Right lung (tissue), 10 donors: ENCODE data around the gene PLAC1. TPM values are rescaled to one million over a fixed set of nuclear protein-coding genes. Genes with fewer than 3 reads are reported as not detected.

ENCODE experiments used
- DNase-seq, 2 donors: peaks; one replicate each; pipeline ENCODE4 v3.0.0-alpha.2; 2013
- long read RNA-seq, 8 donors: transcript quantifications; one replicate each; lab custom pipeline, GENCODE V29; 2026
- polyA plus RNA-seq, 5 donors: library from polyadenylated mRNA; unstranded; fragments of 120-200 nt; gene quantifications; one replicate each; pipeline versions ENCODE4 v1.2.1 to v1.2.3, GENCODE V29; 2013; ENCODE audit warnings: inconsistent platforms in 1 of 5, low replicate concordance in 1 of 5; ENCODE audit not compliant: insufficient read length in 5 of 5, insufficient read depth in 1 of 5

PLAC1 gene, protein sequence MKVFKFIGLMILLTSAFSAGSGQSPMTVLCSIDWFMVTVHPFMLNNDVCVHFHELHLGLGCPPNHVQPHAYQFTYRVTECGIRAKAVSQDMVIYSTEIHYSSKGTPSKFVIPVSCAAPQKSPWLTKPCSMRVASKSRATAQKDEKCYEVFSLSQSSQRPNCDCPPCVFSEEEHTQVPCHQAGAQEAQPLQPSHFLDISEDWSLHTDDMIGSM
- polyA plus RNA-seq: under 1 TPM; 0.18 to 0.46 (median 0.33) TPM
- long read RNA-seq, donor 1, partial matches to known transcripts: 0 of 1 reads
- long read RNA-seq, donor 1, other reads (novel, unspliced or antisense): 0 of 1 reads
- long read RNA-seq, donor 2: 0 reads
- long read RNA-seq, donor 3, partial matches to known transcripts: 0 of 1 reads
- long read RNA-seq, donor 3, other reads (novel, unspliced or antisense): 0 of 1 reads
- long read RNA-seq, donor 4: 0 reads
- long read RNA-seq, donor 5: 0 reads
- long read RNA-seq, donor 6: 0 reads
- long read RNA-seq, donor 7, partial matches to known transcripts: 0 of 1 reads
- long read RNA-seq, donor 7, other reads (novel, unspliced or antisense): 0 of 1 reads
- long read RNA-seq, donor 8: 0 reads

DNA sequence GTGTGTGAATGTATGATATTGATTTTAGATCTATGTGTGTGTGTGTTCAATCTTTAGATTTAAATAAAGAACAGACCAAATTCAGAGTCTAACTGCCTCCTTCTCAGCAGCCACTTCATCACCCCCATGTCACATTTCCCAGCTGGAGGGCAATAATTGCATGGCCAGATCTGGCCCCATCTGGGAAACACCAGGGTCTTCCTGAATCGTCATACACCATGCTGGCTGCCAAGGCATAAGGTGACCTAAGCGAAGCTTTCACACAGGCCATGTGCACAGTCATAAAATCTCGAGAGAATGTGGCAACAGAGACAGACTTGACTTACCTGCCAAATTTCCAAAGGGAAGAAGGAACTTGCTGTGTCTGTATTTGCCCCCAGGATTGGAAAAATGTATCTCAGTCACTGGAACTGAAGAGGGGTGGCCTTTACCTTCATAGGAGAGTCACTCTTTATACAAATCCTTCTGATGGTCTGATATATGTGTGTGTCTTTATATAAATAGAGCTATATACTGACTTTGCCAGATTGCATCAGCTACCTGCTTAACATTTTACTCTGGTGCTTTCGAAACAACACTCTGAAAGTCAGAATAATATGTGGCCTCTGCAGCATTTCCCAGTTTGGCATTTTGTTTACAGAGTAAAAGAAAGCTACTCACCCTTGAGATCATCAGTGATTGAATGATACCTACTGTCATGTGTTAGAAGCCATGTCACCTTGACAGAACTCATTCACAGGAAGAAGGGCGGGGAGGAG is at the start of gene PLAC1:
Gene PLAC1 (minus strand): TSS at position 470 of the 758 bp plus-strand sequence. CDS start 91,789 bp downstream, outside the sequence.
- DNase-seq: no peak

DNA sequence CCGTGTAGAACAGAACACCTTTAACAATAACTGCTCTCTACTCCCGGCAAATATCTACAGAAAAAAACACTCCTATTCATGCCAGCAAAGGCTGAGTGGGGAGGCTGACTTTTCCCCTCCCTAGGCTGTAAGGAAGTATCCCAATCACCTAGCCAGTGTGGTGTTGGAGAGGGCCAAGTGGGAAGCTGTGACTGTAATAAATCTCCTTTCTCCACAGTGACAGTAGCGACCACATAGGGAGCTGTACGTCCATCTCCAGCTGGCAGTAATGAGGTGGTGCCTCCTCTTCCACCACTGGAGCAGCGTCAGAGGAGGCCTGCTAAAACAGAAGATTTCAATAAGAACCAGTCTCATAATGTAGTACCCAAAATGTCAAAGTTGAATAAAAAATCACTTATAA is 47.9 kb upstream of the PLAC1 start:
- no peak for DNase-seq

DNA sequence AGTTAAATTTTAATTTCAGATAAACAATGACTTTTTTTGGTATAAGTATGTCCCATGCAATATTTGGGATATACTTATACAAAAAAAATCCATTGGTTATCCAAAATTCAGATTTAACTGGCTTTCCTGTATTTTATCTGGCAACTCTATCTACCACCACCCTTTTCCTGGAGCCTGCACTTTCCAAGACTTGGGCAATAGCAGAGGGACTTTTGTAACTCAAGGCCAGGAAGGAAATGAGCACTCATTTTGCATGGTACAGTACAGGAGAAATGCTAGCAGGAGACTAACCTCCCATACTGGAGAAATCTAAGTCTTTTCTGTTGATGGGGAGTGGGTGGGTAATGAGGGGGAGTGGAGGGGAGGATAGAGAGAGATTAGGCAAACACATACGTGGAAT is 37.7 kb upstream of the PLAC1 start:
- no peak for DNase-seq

- DNase-seq: no peak
These were observed 36.4 kb upstream of the PLAC1 start for GRCh38 chrX:134694333-134695322.

GRCh38 chrX:134693644-134694043 is 35.4 kb upstream of the PLAC1 start:
- DNase-seq: no peak

GRCh38 chrX:134692990-134693389 is 34.7 kb upstream of the PLAC1 start:
- no peak for DNase-seq

- DNase-seq: no peak
These were observed 34.0 kb upstream of the PLAC1 start for GRCh38 chrX:134692233-134692632.

DNA sequence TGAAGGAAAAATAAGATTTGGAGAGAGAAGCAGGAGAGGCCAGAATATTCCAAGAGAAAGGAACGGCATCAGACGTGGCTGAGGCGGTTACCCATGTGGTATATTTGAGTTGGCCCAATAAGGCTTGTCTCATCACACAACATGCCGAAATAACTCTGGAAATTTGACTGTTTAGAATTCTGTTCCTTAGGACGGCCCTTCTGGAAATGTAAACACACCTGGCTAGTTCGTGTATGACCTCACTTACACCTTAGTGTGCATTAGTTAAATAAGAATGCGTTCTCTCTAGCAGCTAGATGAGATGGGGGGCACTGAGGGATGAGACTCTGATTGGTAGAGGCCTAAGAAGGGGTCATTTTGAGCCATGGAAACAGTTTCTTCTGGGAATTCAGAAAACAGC is 33.2 kb upstream of the PLAC1 start:
- DNase-seq: no peak

DNA sequence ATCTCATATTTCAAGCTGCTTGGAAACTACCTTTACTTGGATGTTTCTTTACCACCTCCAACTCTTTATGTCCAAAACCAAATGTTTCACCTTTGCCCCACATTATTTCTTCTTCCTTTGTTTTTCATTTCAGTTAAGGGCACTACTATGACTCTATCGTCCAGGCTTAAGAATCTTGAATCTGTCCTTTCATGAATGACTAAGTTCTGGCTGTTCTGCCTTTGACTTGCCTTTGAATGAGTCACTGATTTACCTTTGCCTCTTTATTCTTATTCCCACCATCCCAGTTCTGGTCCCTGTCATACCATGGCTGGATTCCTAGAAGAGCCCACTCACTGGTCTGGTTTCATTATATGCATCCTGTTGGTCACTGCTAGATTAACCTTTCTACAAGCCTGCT is 30.6 kb upstream of the PLAC1 start:
- no peak for DNase-seq

GRCh38 chrX:134688031-134688823 is 30.0 kb upstream of the PLAC1 start:
- DNase-seq: no peak

GRCh38 chrX:134685668-134686067 is 27.4 kb upstream of the PLAC1 start:
- no peak for DNase-seq

GRCh38 chrX:134684956-134685355 is 26.7 kb upstream of the PLAC1 start:
- DNase-seq: no peak

DNA sequence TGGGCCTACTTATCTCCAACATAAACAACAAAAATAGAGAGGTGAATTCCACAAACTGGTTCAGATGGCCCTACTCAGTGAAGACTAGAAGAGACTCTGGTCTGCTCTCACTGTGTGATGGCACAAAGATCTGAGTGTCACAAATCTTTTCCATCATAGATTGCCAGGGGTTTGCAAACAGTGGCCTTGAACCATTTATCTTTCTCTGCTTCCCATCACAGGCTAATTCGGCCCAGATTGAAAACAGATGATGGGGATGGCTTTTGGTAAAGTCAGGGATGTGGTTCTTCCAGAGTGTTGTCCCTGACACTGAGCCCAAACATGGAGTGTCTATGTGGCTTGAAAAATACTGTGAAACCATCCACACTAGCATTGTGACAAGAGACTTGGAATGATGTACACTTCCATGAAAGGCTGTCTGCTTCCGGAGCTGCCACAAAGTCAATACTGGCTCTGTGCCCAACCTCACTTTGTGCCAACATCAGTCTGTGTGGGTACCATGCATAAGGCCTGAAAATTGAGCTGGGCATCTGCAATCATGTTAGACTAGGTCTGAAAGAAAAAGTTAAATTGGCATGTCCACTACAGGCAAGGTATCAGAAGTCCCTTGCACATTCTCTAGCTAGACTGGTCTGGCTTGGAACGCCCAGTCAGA is 25.2 kb upstream of the PLAC1 start:
- no peak for DNase-seq

- no peak for DNase-seq
These were observed 23.8 kb upstream of the PLAC1 start for GRCh38 chrX:134682081-134682480.

DNA sequence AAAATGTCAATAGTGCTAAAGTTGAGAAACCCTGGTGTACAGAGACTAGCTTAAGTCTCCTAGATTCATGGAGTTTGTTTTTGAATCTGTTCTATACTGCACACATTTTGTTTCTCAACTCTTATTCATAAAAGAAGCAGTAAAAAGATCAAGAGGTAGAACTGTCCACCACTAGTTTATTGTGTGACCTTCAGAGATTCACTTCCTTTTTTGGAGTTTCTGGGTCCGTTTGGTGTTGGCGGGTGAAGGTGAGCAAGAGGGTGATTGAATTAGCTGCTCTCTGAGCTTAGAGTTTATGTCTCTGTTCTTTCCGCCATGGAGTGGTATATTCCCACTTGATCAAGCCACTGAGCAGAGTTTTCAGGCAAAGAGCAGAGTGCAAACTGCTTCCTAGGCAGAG is 21.4 kb upstream of the PLAC1 start:
- DNase-seq: no peak

GRCh38 chrX:134679221-134679620 is 20.9 kb upstream of the PLAC1 start:
- DNase-seq: no peak

DNA sequence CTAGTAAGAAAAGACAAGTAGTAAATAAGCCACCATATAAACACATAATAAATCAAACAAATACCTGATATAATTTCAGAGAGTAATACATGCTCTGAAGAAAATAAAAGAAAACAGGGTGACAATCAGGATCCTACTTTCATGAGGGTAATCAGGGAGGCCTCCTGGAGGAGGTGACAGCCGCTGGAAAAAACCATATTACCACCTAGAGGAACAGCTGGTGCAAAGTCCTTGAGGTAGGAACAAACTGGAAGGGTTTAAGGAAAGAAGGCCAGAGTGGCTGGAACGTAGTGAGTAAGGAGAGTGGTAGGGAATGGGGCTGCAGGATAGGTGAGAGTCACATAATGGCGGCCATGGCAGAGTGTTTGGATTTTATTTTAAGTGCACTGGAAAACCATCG is 19.1 kb upstream of the PLAC1 start:
- no peak for DNase-seq

DNA sequence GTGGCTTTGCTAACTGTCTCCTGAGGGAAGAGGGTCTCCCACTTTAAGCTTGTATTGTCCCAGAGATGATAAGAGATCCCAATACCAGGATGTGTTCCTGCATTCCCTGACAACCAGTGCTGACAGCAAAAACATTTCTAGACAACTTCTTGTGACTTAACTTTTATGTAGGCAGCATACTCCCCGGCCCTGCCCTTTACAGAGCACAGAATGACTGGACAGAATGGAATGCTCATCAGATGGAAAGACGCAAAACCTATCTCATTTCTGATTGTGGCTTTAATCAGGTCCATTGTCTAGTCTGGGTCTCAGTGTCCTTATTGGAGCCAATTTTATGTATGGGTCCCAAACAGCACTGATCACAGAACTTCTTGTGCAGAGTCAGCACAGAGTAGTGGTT is 18.2 kb upstream of the PLAC1 start:
- no peak for DNase-seq

DNA sequence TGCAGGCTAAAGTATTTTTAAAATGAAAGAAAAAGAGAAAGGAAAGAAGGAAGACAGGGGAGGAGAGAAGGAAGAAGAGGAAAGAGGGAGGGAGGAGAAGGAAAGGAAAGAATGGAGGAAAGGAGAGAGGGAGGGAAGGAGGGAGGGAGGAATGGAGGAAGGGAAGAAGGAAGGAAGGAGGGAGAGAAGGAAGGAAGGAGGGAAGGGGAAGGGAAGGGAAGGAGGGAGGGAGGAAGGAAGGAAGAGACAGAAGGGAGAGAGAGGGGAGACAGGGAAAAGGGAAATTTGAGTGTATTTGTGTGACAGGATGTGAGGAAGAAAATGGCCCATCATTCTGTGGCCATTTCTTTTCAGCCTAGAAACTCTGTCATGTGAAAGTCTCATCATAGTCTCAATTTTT is 14.9 kb upstream of the PLAC1 start:
- DNase-seq: no peak

DNA sequence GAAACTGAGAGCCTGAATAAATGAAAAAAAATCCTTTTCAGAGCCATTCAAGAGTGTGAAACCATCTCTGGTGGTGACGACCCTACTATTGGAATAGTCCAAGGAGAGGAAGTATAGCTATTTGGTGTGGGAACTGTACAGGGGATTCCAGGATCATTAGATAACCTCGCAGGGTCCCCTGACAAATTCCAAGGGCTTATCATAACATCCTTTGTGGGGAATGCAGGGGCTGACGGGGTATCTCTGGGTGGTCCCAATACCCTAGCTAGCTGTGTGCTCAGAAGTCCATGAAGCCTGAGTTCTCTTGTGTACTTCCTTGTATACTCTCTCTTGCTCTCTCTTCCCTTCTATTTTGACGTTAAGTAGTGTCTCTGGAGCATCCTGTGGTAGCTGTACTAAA is 13.8 kb upstream of the PLAC1 start:
- DNase-seq: no peak
